Activated naive CD4-positive, alpha-beta T cell treated with anti-CD3 and anti-CD28 coated beads, Interleukin-2, amount 50 U/mL, for 72 hours (primary cell): ENCODE data around the gene LIG4. TPM values are rescaled to one million over a fixed set of nuclear protein-coding genes. Genes with fewer than 3 reads are reported as not detected.
"Not testable (repeated sequence)": the region's sequence is repeated elsewhere in the genome, so short reads cannot be mapped to it uniquely, and the experiment has no call there.

Experiments used
- ATAC-seq, 2 donors: fragments of 150-1000 bp; cut with Tn5 transposase; 2 replicates each; pipeline ENCODE4 v1.10.0; 2021; ENCODE audit warnings: mild to moderate bottlenecking in 2 of 2, moderate library complexity in 2 of 2
- DNase-seq, 2 donors: peaks; one replicate each; pipeline ENCODE4 v3.0.0; 2021 to 2022; ENCODE audit warnings: low spot score in 2 of 2
- H3K27ac Mint-ChIP-seq, 2 donors: one replicate each; pipeline ENCODE4 v1.8.0; 2022; ENCODE audit warnings: mild to moderate bottlenecking in 2 of 2, mixed read lengths in 2 of 2
- H3K36me3 Mint-ChIP-seq, 2 donors: one replicate each; pipeline ENCODE4 v1.8.0; 2022; ENCODE audit warnings: mixed read lengths in 2 of 2
- H3K9me3 Mint-ChIP-seq, 2 donors: one replicate each; pipeline ENCODE4 v1.8.0; 2022; ENCODE audit warnings: mixed read lengths in 2 of 2
- total RNA-seq, 2 donors: library from RNA; stranded (reverse); gene quantifications; one replicate each; pipeline ENCODE4 v1.2.3, GENCODE V29; 2022

LIG4 gene
- 1 to 10 TPM; 4.9 to 10.0 TPM for total RNA-seq

DNA sequence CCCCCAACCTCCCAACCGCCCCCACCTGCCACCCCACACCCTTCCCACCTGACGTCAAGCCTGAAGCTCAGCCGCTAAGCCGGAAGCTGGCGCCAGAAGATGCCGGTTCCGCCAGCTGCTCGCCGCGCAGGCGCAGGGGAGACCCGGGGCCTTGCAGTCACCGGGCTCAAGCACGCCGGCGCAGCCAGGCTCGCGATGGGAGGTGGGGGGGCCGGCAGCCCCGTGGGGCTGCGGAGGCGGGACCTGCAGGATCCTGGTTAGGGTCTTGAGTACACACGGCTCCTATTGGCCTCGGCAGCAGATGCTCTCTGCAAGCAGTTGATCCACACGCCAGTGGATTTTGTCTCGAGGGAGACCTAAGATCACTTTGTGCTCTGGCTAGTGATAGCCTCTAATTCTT is at the start of gene LIG4:
Gene LIG4, minus strand, starts transcription at position 101 of the 400 bp plus-strand sequence. CDS start 4,268 bp downstream, outside the sequence.
- Mint-ChIP-seq H3K9me3 (peaks cover 0 to 4% of the 10 kb centered on the region in 2 donors), H3K27ac (peak within 1 kb of the TSS; percentile 68 to 72), H3K36me3 (peaks cover 21% of the 10 kb centered on the region in 2 donors)
- ATAC-seq (peak; percentile 74 to 81), DNase-seq (peak; percentile 81 to 89)

DNA sequence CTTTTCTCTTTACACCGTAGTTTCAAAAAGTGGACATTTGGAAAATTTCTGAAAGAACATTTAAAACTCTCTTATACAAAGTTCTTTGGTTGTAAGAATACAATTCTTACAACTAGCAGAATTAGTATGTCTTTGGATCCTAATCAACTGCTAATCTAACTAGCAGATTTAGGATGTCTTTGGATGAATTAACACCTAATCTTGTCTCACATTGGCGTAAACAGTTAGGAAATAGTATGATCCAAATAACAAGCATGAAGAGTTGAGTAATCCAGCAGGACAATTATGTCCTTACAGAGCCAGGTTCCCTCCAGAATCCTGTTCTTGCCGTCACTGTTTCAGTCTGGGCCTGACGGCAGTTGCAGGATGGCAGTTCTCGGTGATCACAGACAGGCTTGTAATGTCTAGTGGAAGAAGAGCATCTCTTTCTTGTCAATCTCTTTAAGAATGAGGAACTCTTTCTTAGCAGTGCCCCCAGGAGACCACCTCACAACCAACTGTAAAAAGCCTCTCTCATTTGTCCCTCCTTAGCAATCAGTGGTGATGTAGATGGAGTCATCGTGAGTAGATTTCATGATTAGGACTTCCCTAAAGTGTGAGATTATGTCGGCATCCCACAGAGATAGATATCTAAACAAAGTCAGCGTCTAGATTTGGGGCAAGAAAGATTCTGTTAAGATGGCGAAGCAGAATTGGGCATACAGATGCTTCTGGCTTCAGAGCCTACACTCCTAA is 48.5 kb upstream of the LIG4 start:
- ATAC-seq (no peak), DNase-seq (no peak)
- Mint-ChIP-seq H3K27ac (no peak overlapping the region), H3K36me3 (peaks cover 0 to 14% of the 10 kb centered on the region in 2 donors), H3K9me3 (peaks cover 0 to 5% of the 10 kb centered on the region in 2 donors)

DNA sequence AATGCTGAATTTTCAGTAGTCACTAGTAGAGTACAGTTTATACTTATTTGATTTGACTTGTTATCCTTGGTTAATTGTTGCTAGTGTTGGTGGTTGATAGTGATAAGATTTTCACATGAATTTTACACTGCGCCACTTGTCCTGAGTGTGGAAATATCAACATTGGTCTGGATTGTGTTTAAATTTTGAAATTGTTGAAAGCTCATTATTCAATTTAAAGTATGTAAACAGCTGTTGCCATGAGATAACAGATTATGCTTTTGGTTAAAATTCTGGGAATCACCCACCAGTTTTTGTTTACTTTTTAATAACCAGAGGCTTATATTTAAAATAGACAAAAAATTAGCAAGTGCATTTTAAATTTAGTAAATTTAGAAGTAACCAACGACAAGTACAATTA is 41.9 kb upstream of the LIG4 start:
- DNase-seq, result no peak
- H3K9me3 Mint-ChIP-seq, result no peaks in the 10 kb centered on the region
- no peaks in the 10 kb centered on the region for H3K36me3 Mint-ChIP-seq
- no peak for ATAC-seq
- H3K27ac Mint-ChIP-seq, result no peak overlapping the region

DNA sequence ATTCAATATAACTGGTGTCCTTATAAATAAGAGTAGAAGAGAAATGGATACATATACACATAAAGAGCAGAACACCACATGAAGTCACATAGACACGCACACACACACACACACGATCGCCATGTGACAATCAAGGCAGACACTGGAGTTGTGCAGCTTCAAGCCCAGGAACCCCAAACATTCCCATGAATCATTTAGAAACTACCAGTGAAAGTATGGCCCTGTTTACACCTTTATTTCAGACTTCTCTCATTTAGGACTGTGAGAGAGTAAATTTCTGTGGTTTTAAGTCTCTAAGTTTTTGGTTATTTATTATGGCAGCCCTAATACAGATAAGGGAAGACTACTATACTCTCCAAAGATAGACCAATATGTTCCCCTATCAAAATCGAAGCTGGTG is 33.8 kb upstream of the LIG4 start:
- Mint-ChIP-seq H3K36me3 (peaks cover 11 to 16% of the 10 kb centered on the region in 2 donors), H3K9me3 (peaks cover 27 to 31% of the 10 kb centered on the region in 2 donors), H3K27ac (no peak overlapping the region)
- DNase-seq (no peak), ATAC-seq (peak in 1 of 2 donors; percentile 58)

DNA sequence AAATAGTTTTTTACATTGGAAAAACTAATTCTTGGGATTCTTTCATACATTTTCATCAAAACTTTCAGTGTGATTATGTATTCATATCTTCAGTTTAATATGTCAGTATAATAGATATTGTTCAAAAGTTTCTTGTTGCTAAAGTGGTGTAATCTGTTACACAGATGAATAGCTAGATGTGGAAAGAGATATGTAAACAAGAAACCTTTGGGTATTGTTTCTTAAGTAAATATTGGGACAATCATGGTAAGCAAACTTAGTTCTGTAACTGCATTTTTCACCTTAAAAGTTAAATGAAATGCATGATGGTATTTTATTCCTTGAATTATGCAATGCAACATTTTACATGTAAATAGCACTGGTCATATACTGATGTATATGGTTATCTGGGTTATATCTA is 15.0 kb upstream of the LIG4 start:
- no peak for DNase-seq
- Mint-ChIP-seq H3K9me3 (no peaks in the 10 kb centered on the region), H3K36me3 (peaks cover 12 to 18% of the 10 kb centered on the region in 2 donors), H3K27ac (no peak overlapping the region)
- ATAC-seq, result no peak

DNA sequence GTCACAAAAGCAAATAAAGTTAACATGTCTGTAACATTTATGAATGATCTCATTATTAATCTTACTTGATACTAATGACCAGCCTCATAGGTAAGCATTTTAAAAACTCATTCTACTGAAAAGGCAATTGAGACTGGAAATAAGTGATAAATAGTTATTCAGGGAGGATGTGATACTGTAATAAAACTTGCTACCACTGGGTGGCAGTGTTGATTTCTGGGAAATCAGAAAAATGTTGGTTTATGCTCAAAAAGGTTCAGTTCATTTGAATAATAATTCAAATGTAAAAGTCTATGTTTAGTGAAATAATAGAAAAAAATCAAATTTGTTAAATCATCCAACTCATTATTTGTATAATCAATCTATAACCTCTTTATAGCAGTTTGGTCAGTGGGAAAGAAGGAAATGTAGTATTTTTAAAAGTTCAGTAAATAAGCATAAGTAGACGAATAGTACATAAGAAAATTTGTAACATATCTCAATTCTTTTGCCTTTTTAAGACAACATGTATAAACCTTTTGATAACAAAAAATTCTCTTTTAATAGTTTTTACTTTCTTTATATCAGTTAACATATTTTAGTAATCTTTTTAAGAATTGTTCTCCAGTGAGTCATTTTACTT is 12.4 kb upstream of the LIG4 start:
- DNase-seq, result peak in 1 of 2 donors; percentile 58
- Mint-ChIP-seq H3K36me3 (peaks cover 12 to 14% of the 10 kb centered on the region in 2 donors), H3K27ac (no peak overlapping the region), H3K9me3 (no peaks in the 10 kb centered on the region)
- ATAC-seq, result no peak

- H3K27ac Mint-ChIP-seq, result no peak overlapping the region
- ATAC-seq, result no peak
Measured at GRCh38 chr13:108226184-108226583, 10.8 kb upstream of the LIG4 start.

GRCh38 chr13:108225440-108225839 is 10.1 kb upstream of the LIG4 start:
- peaks cover 12 to 14% of the 10 kb centered on the region in 2 donors for H3K36me3 Mint-ChIP-seq
- H3K9me3 Mint-ChIP-seq, result no peaks in the 10 kb centered on the region
- ATAC-seq (peak; percentile 13 to 48), DNase-seq (no peak)
- peak overlapping the region in 1 of 2 donors; percentile 2 for H3K27ac Mint-ChIP-seq

More at GRCh38 chr13:108226184-108226583, 10.8 kb upstream of the LIG4 start:
- H3K9me3 Mint-ChIP-seq, result no peaks in the 10 kb centered on the region
- H3K36me3 Mint-ChIP-seq, result peaks cover 12 to 14% of the 10 kb centered on the region in 2 donors
- DNase-seq, result no peak

GRCh38 chr13:108223687-108224503 is 8.6 kb upstream of the LIG4 start:
- no peak for ATAC-seq

GRCh38 chr13:108220041-108220440 is 4.7 kb upstream of the LIG4 start:
- Mint-ChIP-seq H3K36me3 (peaks cover 5 to 9% of the 10 kb centered on the region in 2 donors), H3K27ac (peak overlapping the region; percentile 79 to 98), H3K9me3 (no peaks in the 10 kb centered on the region)
- DNase-seq (no peak), ATAC-seq (no peak)

More at GRCh38 chr13:108223687-108224503, 8.6 kb upstream of the LIG4 start:
- Mint-ChIP-seq H3K9me3 (no peaks in the 10 kb centered on the region), H3K27ac (no peak overlapping the region), H3K36me3 (peaks cover 0 to 4% of the 10 kb centered on the region in 2 donors)
- no peak for DNase-seq

DNA sequence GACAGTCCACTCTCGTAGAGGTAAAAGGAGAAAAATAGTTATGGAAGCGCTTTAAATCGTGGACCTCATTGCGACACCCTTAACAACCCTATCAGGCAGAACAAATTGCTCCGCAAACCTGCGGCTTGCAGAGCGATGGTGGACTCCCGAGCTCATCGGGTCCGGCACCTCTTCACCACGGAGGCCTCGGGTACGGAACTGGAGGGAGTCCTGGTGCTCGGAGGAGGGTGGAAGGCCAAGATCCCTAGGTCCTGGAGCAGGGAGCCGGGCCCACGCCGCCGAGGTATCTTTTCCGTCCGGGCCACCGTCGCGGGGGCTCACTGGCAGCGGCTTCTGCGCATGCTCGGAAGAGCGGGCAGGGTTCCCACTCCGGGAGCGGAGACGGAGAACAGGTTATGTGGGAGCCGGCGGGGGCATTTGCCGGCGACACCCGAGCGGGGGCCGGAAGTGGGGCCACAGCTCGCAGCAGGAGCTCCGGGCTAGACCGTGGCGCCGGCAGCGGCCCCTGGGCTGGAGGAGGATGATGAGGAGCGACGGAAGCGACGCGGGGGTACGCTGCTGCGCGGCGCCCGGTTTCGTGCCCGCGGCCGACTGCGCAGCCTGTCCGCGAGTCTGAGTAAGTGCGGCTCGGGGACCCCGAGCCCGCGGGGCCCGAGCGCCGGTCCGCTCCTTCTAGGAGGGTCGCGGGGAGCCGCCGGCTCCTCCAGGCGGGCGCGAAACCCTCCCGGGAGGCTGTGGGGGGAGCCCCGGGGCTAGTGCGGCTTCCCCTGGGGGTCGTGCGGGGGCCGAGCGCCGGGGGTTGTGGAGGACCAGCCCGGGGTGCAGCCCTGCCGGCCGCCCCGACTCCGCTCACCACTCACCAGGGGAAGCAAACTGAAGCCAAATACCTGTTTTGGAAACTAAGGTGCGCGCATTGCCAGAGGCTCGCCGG is 3.0 kb upstream of the LIG4 start, which contains the start of gene ABHD13:
Gene ABHD13, plus strand, starts transcription at position 349 of the 931 bp plus-strand sequence. CDS start 10,827 bp downstream, outside the sequence.
- no peaks in the 10 kb centered on the region for H3K9me3 Mint-ChIP-seq
- peaks cover 9 to 10% of the 10 kb centered on the region in 2 donors for H3K36me3 Mint-ChIP-seq
- ATAC-seq (peak; percentile 72 to 90), DNase-seq (peak; percentile 87 to 89)
- peak within 1 kb of the TSS; percentile 98 for H3K27ac Mint-ChIP-seq

GRCh38 chr13:108217307-108218043 is 2.1 kb upstream of the LIG4 start:
- not testable (repeated sequence) for H3K9me3 Mint-ChIP-seq, DNase-seq
- peaks cover 9 to 10% of the 10 kb centered on the region in 2 donors for H3K36me3 Mint-ChIP-seq
- ATAC-seq, result peak in 1 of 2 donors; percentile 0
- H3K27ac Mint-ChIP-seq, result peak overlapping the region; percentile 98

- H3K9me3 Mint-ChIP-seq, result peaks cover 4 to 8% of the 10 kb centered on the region in 2 donors
Measured at GRCh38 chr13:108214441-108215271, 680 bp downstream of the LIG4 start.

DNA sequence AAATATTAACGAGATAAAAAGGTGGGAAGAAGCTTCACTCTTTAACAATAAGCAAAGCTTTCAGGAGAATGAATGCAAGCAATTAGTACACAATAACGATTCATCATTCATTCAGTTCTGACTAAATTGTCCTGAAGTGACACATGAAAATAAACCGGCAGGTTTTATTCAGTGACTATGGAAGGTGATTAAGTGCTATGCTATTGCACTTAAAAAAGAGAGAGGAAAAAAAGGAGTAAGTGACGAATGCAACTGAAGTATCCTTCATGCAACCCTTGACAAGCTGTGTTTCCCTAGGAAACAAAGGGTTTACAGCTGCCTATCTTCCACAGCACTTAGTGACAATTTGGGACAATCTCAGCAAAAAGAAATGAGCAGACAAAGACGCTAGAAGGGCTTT is 1.4 kb downstream of the LIG4 start:
- Mint-ChIP-seq H3K36me3 (peaks cover 32 to 36% of the 10 kb centered on the region in 2 donors), H3K9me3 (peaks cover 9 to 14% of the 10 kb centered on the region in 2 donors), H3K27ac (peak overlapping the region; percentile 68 to 77)
- DNase-seq (no peak), ATAC-seq (no peak)

More at GRCh38 chr13:108214441-108215271, 680 bp downstream of the LIG4 start:
- Mint-ChIP-seq H3K36me3 (peaks cover 29% of the 10 kb centered on the region in 2 donors), H3K27ac (peak overlapping the region; percentile 50 to 68)
- no peak for DNase-seq
- ATAC-seq, result no peak
